ENCODE data around the gene EDNRA. TPM values are rescaled to one million over a fixed set of nuclear protein-coding genes. Genes with fewer than 3 reads are reported as not detected.

The EDNRA gene
- total RNA-seq, 1 experiment from 2014 or later, result 0.71 TPM

- no peak for DNase-seq
- CTCF ChIA-PET, result no interaction called here
Observed at GRCh38 chr4:147526272-147526654, 45.4 kb downstream of the EDNRA start.

GRCh38 chr4:147528054-147528453, 47.2 kb downstream of the EDNRA start:
- no peak for TF ChIP-seq CTCF (IDR thresholded peaks at IDR 0.05; ENCODE audit: unreplicated experiment)
- BruUV-seq (replicated peaks), result no TSS peak
- Mint-ChIP-seq H3K27ac (ENCODE audit: unreplicated experiment) (no peak overlapping the region), H3K4me3 (ENCODE audit: low read depth, unreplicated experiment) (no peak overlapping the region), H3K27me3 (ENCODE audit: unreplicated experiment) (no peaks in the 10 kb centered on the region), H3K4me1 (ENCODE audit: low read depth, unreplicated experiment) (no peaks in the 10 kb centered on the region), H3K36me3 (ENCODE audit: insufficient read depth, unreplicated experiment) (no peaks in the 10 kb centered on the region), H3K9me3 (ENCODE audit: low read depth, unreplicated experiment) (no peaks in the 10 kb centered on the region)
- intact Hi-C loops (cut with micrococcal nuclease; ENCODE audit: unreplicated experiment), result no loop called here
- DNase-seq, result no peak
- CTCF ChIA-PET, result no interaction called here

More at GRCh38 chr4:147526272-147526654, 45.4 kb downstream of the EDNRA start:
- no peaks in the 10 kb centered on the region for H3K36me3 Mint-ChIP-seq (ENCODE audit: insufficient read depth, unreplicated experiment)
- H3K27me3 Mint-ChIP-seq (ENCODE audit: unreplicated experiment), result no peaks in the 10 kb centered on the region
- no peak for TF ChIP-seq CTCF (IDR thresholded peaks at IDR 0.05; ENCODE audit: unreplicated experiment)
- BruUV-seq (replicated peaks), result no TSS peak
- intact Hi-C loops (cut with micrococcal nuclease; ENCODE audit: unreplicated experiment), result no loop called here
- no peaks in the 10 kb centered on the region for H3K4me1 Mint-ChIP-seq (ENCODE audit: low read depth, unreplicated experiment)
- H3K4me3 Mint-ChIP-seq (ENCODE audit: low read depth, unreplicated experiment), result no peak overlapping the region
- no peak overlapping the region for H3K27ac Mint-ChIP-seq (ENCODE audit: unreplicated experiment)
- no peaks in the 10 kb centered on the region for H3K9me3 Mint-ChIP-seq (ENCODE audit: low read depth, unreplicated experiment)

- no peak for TF ChIP-seq CTCF (IDR thresholded peaks at IDR 0.05; ENCODE audit: unreplicated experiment)
- Mint-ChIP-seq H3K36me3 (ENCODE audit: insufficient read depth, unreplicated experiment) (no peaks in the 10 kb centered on the region), H3K4me3 (ENCODE audit: low read depth, unreplicated experiment) (no peak overlapping the region), H3K9me3 (ENCODE audit: low read depth, unreplicated experiment) (no peaks in the 10 kb centered on the region), H3K4me1 (ENCODE audit: low read depth, unreplicated experiment) (no peaks in the 10 kb centered on the region), H3K27ac (ENCODE audit: unreplicated experiment) (no peak overlapping the region), H3K27me3 (ENCODE audit: unreplicated experiment) (no peaks in the 10 kb centered on the region)
- CTCF ChIA-PET, result no interaction called here
- no TSS peak for BruUV-seq (replicated peaks)
- intact Hi-C loops (cut with micrococcal nuclease; ENCODE audit: unreplicated experiment), result no loop called here
- DNase-seq, result no peak
Observed at GRCh38 chr4:147530134-147530533, 49.2 kb downstream of the EDNRA start.

- Mint-ChIP-seq H3K27ac (ENCODE audit: unreplicated experiment) (no peak overlapping the region), H3K4me3 (ENCODE audit: low read depth, unreplicated experiment) (no peak overlapping the region), H3K27me3 (ENCODE audit: unreplicated experiment) (no peaks in the 10 kb centered on the region), H3K36me3 (ENCODE audit: insufficient read depth, unreplicated experiment) (no peaks in the 10 kb centered on the region), H3K9me3 (ENCODE audit: low read depth, unreplicated experiment) (no peaks in the 10 kb centered on the region), H3K4me1 (ENCODE audit: low read depth, unreplicated experiment) (no peaks in the 10 kb centered on the region)
- CTCF ChIA-PET, result no interaction called here
- no peak for TF ChIP-seq CTCF (IDR thresholded peaks at IDR 0.05; ENCODE audit: unreplicated experiment)
- BruUV-seq (replicated peaks), result no TSS peak
- no peak for DNase-seq
- intact Hi-C loops (cut with micrococcal nuclease; ENCODE audit: unreplicated experiment), result no loop called here
Observed at GRCh38 chr4:147530723-147531122, 49.8 kb downstream of the EDNRA start.

- Mint-ChIP-seq H3K27me3 (ENCODE audit: unreplicated experiment) (no peaks in the 10 kb centered on the region), H3K4me1 (ENCODE audit: low read depth, unreplicated experiment) (no peaks in the 10 kb centered on the region), H3K9me3 (ENCODE audit: low read depth, unreplicated experiment) (no peaks in the 10 kb centered on the region), H3K27ac (ENCODE audit: unreplicated experiment) (no peak overlapping the region), H3K36me3 (ENCODE audit: insufficient read depth, unreplicated experiment) (no peaks in the 10 kb centered on the region), H3K4me3 (ENCODE audit: low read depth, unreplicated experiment) (no peak overlapping the region)
- no TSS peak for BruUV-seq (replicated peaks)
- no peak for DNase-seq
- CTCF ChIA-PET, result no interaction called here
- intact Hi-C loops (cut with micrococcal nuclease; ENCODE audit: unreplicated experiment), result no loop called here
- TF ChIP-seq CTCF (IDR thresholded peaks at IDR 0.05; ENCODE audit: unreplicated experiment), result no peak
Observed at GRCh38 chr4:147532896-147533295, 52.0 kb downstream of the EDNRA start.
